Esophagus squamous epithelium (tissue), 4 donors: ENCODE results near the gene ATXN1.

Experiments used
- POLR2A ChIP-seq, 4 donors: fragments of 450-650 bp; IDR thresholded peaks; one replicate each; pipeline ENCODE4 v1.6.1; 2017; ENCODE audit warnings: antibody characterized with exemption in 4 of 4, mild to moderate bottlenecking in 4 of 4, moderate library complexity in 3 of 4
- TF ChIP-seq, protein P1 (sequence below), 6 experiments: fragments of 450-650 bp in 4 of 6; fragments of 200-600 bp in 2 of 6; sonication (generic) in 2 of 6; IDR thresholded peaks; one replicate each; pipeline ENCODE4 v1.5.1; 2016 to 2019; ENCODE audit warnings: antibody characterized with exemption in 6 of 6, mild to moderate bottlenecking in 4 of 6, moderate library complexity in 4 of 6

DNA sequence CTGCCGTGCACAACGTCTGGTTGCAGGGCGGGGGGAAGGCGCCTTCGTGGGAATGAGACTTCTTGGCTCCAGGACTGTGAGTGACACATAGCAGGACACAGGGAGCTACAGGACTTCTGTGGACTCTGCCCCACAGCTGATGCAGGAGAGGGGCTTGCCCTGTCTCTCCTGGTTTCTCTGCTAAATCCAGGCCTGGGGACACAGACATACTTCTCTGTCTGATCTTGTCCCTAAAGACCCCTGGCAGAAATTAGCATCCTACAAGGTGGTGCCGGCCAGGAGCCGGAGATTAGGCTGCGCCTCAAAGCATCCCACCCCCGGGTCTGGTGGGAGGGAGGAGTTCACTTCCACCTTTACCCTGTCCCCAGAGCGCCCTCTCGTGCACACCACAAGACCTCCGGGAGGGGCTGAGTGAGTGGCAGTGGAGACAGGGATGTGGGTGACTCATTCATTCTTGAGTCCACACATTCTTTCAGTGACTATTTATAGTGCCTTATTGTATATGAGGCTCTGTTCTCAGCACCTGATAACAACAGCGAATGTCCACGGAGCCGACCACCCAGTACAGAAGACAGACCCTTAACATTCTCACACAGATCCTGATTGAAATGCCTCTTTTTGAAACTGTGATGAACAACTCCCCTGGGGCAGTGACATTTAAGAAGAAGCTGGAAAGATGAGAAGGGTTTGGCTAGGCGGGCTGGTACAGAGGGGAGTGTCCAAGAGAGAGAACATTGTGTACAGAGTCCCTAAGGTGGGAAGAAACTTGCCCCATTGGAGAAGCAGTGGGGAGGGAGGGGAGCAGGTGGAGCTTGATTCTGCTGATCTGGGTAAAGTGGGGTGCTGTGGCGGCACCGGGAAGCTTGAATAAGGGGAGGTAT, 483.9 kb downstream of the ATXN1 start:
- TF ChIP-seq, protein P1, sequence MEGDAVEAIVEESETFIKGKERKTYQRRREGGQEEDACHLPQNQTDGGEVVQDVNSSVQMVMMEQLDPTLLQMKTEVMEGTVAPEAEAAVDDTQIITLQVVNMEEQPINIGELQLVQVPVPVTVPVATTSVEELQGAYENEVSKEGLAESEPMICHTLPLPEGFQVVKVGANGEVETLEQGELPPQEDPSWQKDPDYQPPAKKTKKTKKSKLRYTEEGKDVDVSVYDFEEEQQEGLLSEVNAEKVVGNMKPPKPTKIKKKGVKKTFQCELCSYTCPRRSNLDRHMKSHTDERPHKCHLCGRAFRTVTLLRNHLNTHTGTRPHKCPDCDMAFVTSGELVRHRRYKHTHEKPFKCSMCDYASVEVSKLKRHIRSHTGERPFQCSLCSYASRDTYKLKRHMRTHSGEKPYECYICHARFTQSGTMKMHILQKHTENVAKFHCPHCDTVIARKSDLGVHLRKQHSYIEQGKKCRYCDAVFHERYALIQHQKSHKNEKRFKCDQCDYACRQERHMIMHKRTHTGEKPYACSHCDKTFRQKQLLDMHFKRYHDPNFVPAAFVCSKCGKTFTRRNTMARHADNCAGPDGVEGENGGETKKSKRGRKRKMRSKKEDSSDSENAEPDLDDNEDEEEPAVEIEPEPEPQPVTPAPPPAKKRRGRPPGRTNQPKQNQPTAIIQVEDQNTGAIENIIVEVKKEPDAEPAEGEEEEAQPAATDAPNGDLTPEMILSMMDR (IDR thresholded peaks at IDR 0.05) = peak in 3 of 6 experiments; percentile 9 to 33 (median 22)
- TF ChIP-seq POLR2A (IDR thresholded peaks at IDR 0.05) = no peak
